H9 (cell line): ENCODE data around the gene DSC2. TPM values are rescaled to one million over a fixed set of nuclear protein-coding genes. Genes with fewer than 3 reads are reported as not detected.

Source experiments
- DNase-seq: peaks from one replicate; pipeline ENCODE4 v3.0.0-alpha.2; 2017
- H2AFZ ChIP-seq: one replicate; pipeline ENCODE4 v1.6.1; 2013; ENCODE audit warnings: mild to moderate bottlenecking, low read length, control low read depth, moderate library complexity
- H2AK5ac ChIP-seq: 2 replicates; pipeline ENCODE4 v1.6.1; 2013; ENCODE audit warnings: low read length, control low read depth, mixed read lengths; ENCODE audit not compliant: insufficient read length
- H2BK120ac ChIP-seq: one replicate; pipeline ENCODE4 v1.6.1; 2013; ENCODE audit warnings: low read depth, mild to moderate bottlenecking, low read length, control low read depth, inconsistent platforms; ENCODE audit not compliant: poor library complexity, severe bottlenecking
- H2BK12ac ChIP-seq: 2 replicates; pipeline ENCODE4 v1.6.1; 2013; ENCODE audit warnings: low read length, control low read depth, mixed read lengths, low read depth; ENCODE audit not compliant: insufficient read length
- H2BK15ac ChIP-seq: 2 replicates; pipeline ENCODE4 v1.6.1; 2013; ENCODE audit warnings: low read depth, low read length, control low read depth
- H2BK20ac ChIP-seq: one replicate; pipeline ENCODE4 v1.6.1; 2013; ENCODE audit warnings: low read depth, mild to moderate bottlenecking, low read length, control low read depth, inconsistent platforms; ENCODE audit not compliant: poor library complexity, severe bottlenecking
- H2BK5ac ChIP-seq: 2 replicates; pipeline ENCODE4 v1.6.1; 2013; ENCODE audit warnings: low read length, control low read depth, mixed read lengths; ENCODE audit not compliant: insufficient read length
- H3K14ac ChIP-seq: 2 replicates; pipeline ENCODE4 v1.6.1; 2013; ENCODE audit warnings: low read length, control low read depth; ENCODE audit not compliant: insufficient read depth
- H3K18ac ChIP-seq: 2 replicates; pipeline ENCODE4 v1.6.1; 2013; ENCODE audit warnings: low read depth, mild to moderate bottlenecking, mixed read lengths, low read length, control low read depth; ENCODE audit not compliant: insufficient read length
- H3K23ac ChIP-seq: 2 replicates; pipeline ENCODE4 v1.6.1; 2013; ENCODE audit warnings: low read length, control low read depth, mixed read lengths, low read depth; ENCODE audit not compliant: insufficient read length
- H3K23me2 ChIP-seq: 2 replicates; pipeline ENCODE4 v1.6.1; 2013; ENCODE audit warnings: low read depth, mild to moderate bottlenecking, mixed read lengths, low read length, control low read depth; ENCODE audit not compliant: insufficient read length, poor library complexity, severe bottlenecking
- H3K27ac ChIP-seq: 2 replicates; pipeline ENCODE4 v1.5.1; 2013; ENCODE audit warnings: low read length, control low read depth, mixed read lengths, low read depth; ENCODE audit not compliant: insufficient read length
- H3K27me3 ChIP-seq: 2 replicates; pipeline ENCODE4 v1.6.1; 2013; ENCODE audit warnings: low read length, control low read depth, inconsistent platforms; ENCODE audit not compliant: insufficient read depth
- H3K4ac ChIP-seq: 2 replicates; pipeline ENCODE4 v1.6.1; 2013; ENCODE audit warnings: low read depth, mild to moderate bottlenecking, control low read depth, inconsistent platforms, low read length, moderate library complexity
- H3K4me1 ChIP-seq: 2 replicates; pipeline ENCODE4 v1.6.1; 2013; ENCODE audit warnings: low read length, control low read depth, inconsistent platforms; ENCODE audit not compliant: insufficient read depth
- H3K4me2 ChIP-seq: 2 replicates; pipeline ENCODE4 v1.6.1; 2013; ENCODE audit warnings: low read length, control low read depth, mixed read lengths; ENCODE audit not compliant: insufficient read length, insufficient read depth
- H3K56ac ChIP-seq: 2 replicates; pipeline ENCODE4 v1.6.1; 2013; ENCODE audit warnings: low read depth, mild to moderate bottlenecking, mixed read lengths, low read length, control low read depth; ENCODE audit not compliant: insufficient read length
- H3K79me1 ChIP-seq: 2 replicates; pipeline ENCODE4 v1.6.1; 2013; ENCODE audit warnings: low read depth, mild to moderate bottlenecking, moderate library complexity, low read length, control low read depth, inconsistent platforms; ENCODE audit not compliant: insufficient read depth, poor library complexity, severe bottlenecking
- H3K79me2 ChIP-seq: 2 replicates; pipeline ENCODE4 v1.6.1; 2013; ENCODE audit warnings: low read length, control low read depth, inconsistent platforms; ENCODE audit not compliant: insufficient read depth
- H3K9ac ChIP-seq: 2 replicates; pipeline ENCODE4 v1.6.1; 2013; ENCODE audit warnings: low read length, control low read depth, mixed read lengths; ENCODE audit not compliant: insufficient read length; ENCODE audit errors: extremely low read depth
- H3K9me3 ChIP-seq: one replicate; pipeline ENCODE4 v1.6.1; 2013; ENCODE audit warnings: low read depth, low read length, inconsistent platforms; ENCODE audit not compliant: control insufficient read depth
- H3T11ph ChIP-seq: one replicate; pipeline ENCODE4 v1.6.1; 2013; ENCODE audit warnings: mild to moderate bottlenecking, low read length, control low read depth, inconsistent platforms
- H4K20me1 ChIP-seq: one replicate; pipeline ENCODE4 v1.6.1; 2013; ENCODE audit not compliant: control insufficient read depth, insufficient read length, insufficient read depth
- H4K5ac ChIP-seq: 2 replicates; pipeline ENCODE4 v1.6.1; 2013; ENCODE audit warnings: low read depth, mild to moderate bottlenecking, mixed read lengths, low read length, control low read depth; ENCODE audit not compliant: insufficient read length
- H4K8ac ChIP-seq: replicated peaks from 2 replicates; pipeline ENCODE4 v1.6.1; 2013; ENCODE audit warnings: low read length, control low read depth, mixed read lengths, low read depth; ENCODE audit not compliant: insufficient read length
- H4K91ac ChIP-seq: 2 replicates; pipeline ENCODE4 v1.6.1; 2013; ENCODE audit warnings: low read depth, mild to moderate bottlenecking, moderate library complexity, mixed read lengths, low read length, control low read depth; ENCODE audit not compliant: insufficient read length
- H3K27ac Mint-ChIP-seq, 3 experiments: 2 replicates in 2 of 3; 3 replicates in 1 of 3; pipeline ENCODE4 v1.8.0; 2020 to 2021; ENCODE audit warnings: mixed read lengths in 3 of 3, mild to moderate bottlenecking in 1 of 3, moderate library complexity in 1 of 3
- H3K27me3 Mint-ChIP-seq: 2 replicates; pipeline ENCODE4 v1.8.0; 2021; ENCODE audit warnings: low read depth, mild to moderate bottlenecking, moderate library complexity, mixed read lengths
- H3K36me3 Mint-ChIP-seq, 3 experiments: 2 replicates in 2 of 3; 3 replicates in 1 of 3; pipeline ENCODE4 v1.8.0; 2020 to 2021; ENCODE audit warnings: low read depth in 3 of 3, mixed read lengths in 3 of 3; ENCODE audit not compliant: insufficient read depth in 1 of 3
- H3K4me1 Mint-ChIP-seq, 2 experiments: 2 replicates each; pipeline ENCODE4 v1.8.0; 2020; ENCODE audit warnings: mixed read lengths in 2 of 2
- H3K4me3 Mint-ChIP-seq, 2 experiments: 2 replicates in 1 of 2; 3 replicates in 1 of 2; pipeline ENCODE4 v1.8.0; 2020 to 2021; ENCODE audit warnings: mild to moderate bottlenecking in 2 of 2, mixed read lengths in 2 of 2, moderate library complexity in 1 of 2
- H3K9me3 Mint-ChIP-seq, 2 experiments: 2 replicates in 1 of 2; 3 replicates in 1 of 2; pipeline ENCODE4 v1.8.0; 2020; ENCODE audit warnings: mild to moderate bottlenecking in 2 of 2, mixed read lengths in 2 of 2, moderate library complexity in 1 of 2
- CTCF ChIP-seq: fragments of 200-600 bp; sonication (generic); conservative IDR thresholded peaks from 3 replicates; pipeline ENCODE4 v1.8.0; 2021; ENCODE audit warnings: antibody characterized with exemption, mild to moderate bottlenecking
- WGBS: extraction: QIAGEN DNeasy Blood & Tissue Kit; methylation state at CpG from one replicate; pipeline ENCODE4 v1.1.7; 2013; ENCODE audit warnings: missing lambda C conversion rate, low lambda C conversion rate, mixed read lengths; ENCODE audit not compliant: insufficient read length; ENCODE audit errors: extremely low coverage; 5-methylcytosine and 5-hydroxymethylcytosine counted together
- total RNA-seq: library from RNA; stranded (reverse); gene quantifications from 2 replicates; pipeline ENCODE4 v1.2.1, GENCODE V29; 2021

The DSC2 gene
- total RNA-seq, 1 experiment from 2014 or later: 26.1 TPM

GRCh38 chr18:31064130-31064529 is 38.1 kb downstream of the DSC2 start:
- DNase-seq: no peak
- Histone ChIP-seq H3K9me3 (no peaks in the 10 kb centered on the region), H3K79me2 (no peaks in the 10 kb centered on the region), H2BK12ac (no peak overlapping the region), H4K91ac (no peak overlapping the region), H2BK5ac (peak overlapping the region; percentile 69), H2BK20ac (no peak overlapping the region), H3K18ac (no peak overlapping the region), H3K9ac (no peak overlapping the region), H3K79me1 (no peaks in the 10 kb centered on the region), H3K4ac (no peak overlapping the region), H4K20me1 (no peaks in the 10 kb centered on the region), H4K5ac (no peak overlapping the region), H3K14ac (no peak overlapping the region), H2AK5ac (no peak overlapping the region), H3K56ac (no peak overlapping the region), H3K4me2 (no peak overlapping the region), H3K27ac (no peak overlapping the region), H2AFZ (no peak overlapping the region), H3K27me3 (no peaks in the 10 kb centered on the region), H2BK15ac (no peak overlapping the region), H4K8ac (no peak overlapping the region), H3K23ac (no peak overlapping the region), H3T11ph (no peak overlapping the region), H3K23me2 (no peaks in the 10 kb centered on the region), H2BK120ac (no peak overlapping the region), H3K4me1 (no peaks in the 10 kb centered on the region; the same call in 1 of the 2 replicates)
- H3K27ac Mint-ChIP-seq: peak overlapping the region in 1 of 3 experiments; percentile 22; a peak in 1 of 7 replicates
- no peaks in the 10 kb centered on the region; the same call in 1 of the 2 replicates for H3K27me3 Mint-ChIP-seq
- no peak for TF ChIP-seq CTCF
- peaks cover 5 to 7% of the 10 kb centered on the region in 2 experiments; a peak in 3 of 4 replicates for H3K4me1 Mint-ChIP-seq
- no CpG with 5 or more reads among the region's 1 CpG for WGBS
- H3K9me3 Mint-ChIP-seq: no peaks in the 10 kb centered on the region
- no peak overlapping the region for H3K4me3 Mint-ChIP-seq
- peaks cover 2 to 21% (median 18%) of the 10 kb centered on the region in 3 experiments; a peak in 5 of 7 replicates for H3K36me3 Mint-ChIP-seq
